CD4-positive, alpha-beta T cell (primary cell): Measurements from ENCODE around the gene RASL10A. TPM values are rescaled to one million over a fixed set of nuclear protein-coding genes. Genes with fewer than 3 reads are reported as not detected.

Source experiments
- ATAC-seq: fragments of 200-7000 bp; cut with Tn5 transposase; one replicate; pipeline ENCODE4 v1.10.0; 2022; ENCODE audit warnings: mild to moderate bottlenecking; ENCODE audit not compliant: poor library complexity
- CTCF ChIA-PET: fragments of 350-600 bp; sonication (Branson Sonifier 250); formaldehyde crosslinking; loops from one replicate; lab custom pipeline; 2021; ENCODE audit warnings: antibody characterized with exemption, inconsistent platforms; lab: Charles Lee
- POLR2A ChIA-PET: fragments of 350-600 bp; sonication (Branson Sonifier 250); formaldehyde crosslinking; loops from one replicate; lab custom pipeline; 2021; ENCODE audit warnings: antibody characterized with exemption, inconsistent platforms; lab: Charles Lee
- DNase-seq, 14 experiments: peaks; one replicate each; pipeline ENCODE4 v3.0.0-alpha.2; 2013 to 2020; ENCODE audit warnings: mixed read lengths in 2 of 14
- H3K27ac ChIP-seq, 2 donors: one replicate each; pipeline versions ENCODE4 v1.5.1 to v1.7.0; 2013; ENCODE audit warnings: low read length in 2 of 2, low read depth in 1 of 2, mild to moderate bottlenecking in 1 of 2
- H3K27me3 ChIP-seq, 2 experiments: 1 replicate in 1 of 2; 2 replicates in 1 of 2; pipeline versions ENCODE4 v1.6.1 to v1.7.0; 2013; ENCODE audit warnings: low read length in 2 of 2, control low read depth in 1 of 2, mild to moderate bottlenecking in 1 of 2, moderate library complexity in 1 of 2; ENCODE audit not compliant: insufficient read depth in 2 of 2, control insufficient read depth in 1 of 2
- H3K36me3 ChIP-seq: one replicate; pipeline ENCODE4 v1.6.1; 2013; ENCODE audit warnings: low read length, control low read depth; ENCODE audit not compliant: insufficient read depth
- H3K4me1 ChIP-seq: one replicate; pipeline ENCODE4 v1.6.1; 2013; ENCODE audit warnings: low read length, control low read depth; ENCODE audit not compliant: insufficient read depth
- H3K4me3 ChIP-seq: one replicate; pipeline ENCODE4 v1.5.1; 2013; ENCODE audit warnings: mild to moderate bottlenecking, low read length, moderate library complexity
- H3K9me3 ChIP-seq, 2 experiments: 1 replicate in 1 of 2; 2 replicates in 1 of 2; pipeline versions ENCODE4 v1.6.1 to v1.7.0; 2013; ENCODE audit warnings: low read length in 2 of 2, mild to moderate bottlenecking in 2 of 2, control low read depth in 1 of 2, moderate library complexity in 1 of 2; ENCODE audit not compliant: control insufficient read depth in 1 of 2, insufficient read depth in 1 of 2
- H3K27ac Mint-ChIP-seq: one replicate; pipeline ENCODE4 v1.8.0; 2020; ENCODE audit warnings: mixed read lengths
- H3K27me3 Mint-ChIP-seq: one replicate; pipeline ENCODE4 v1.8.0; 2021; ENCODE audit warnings: mixed read lengths
- H3K36me3 Mint-ChIP-seq: one replicate; pipeline ENCODE4 v1.8.0; 2021; ENCODE audit warnings: low read depth, mixed read lengths
- H3K4me1 Mint-ChIP-seq: one replicate; pipeline ENCODE4 v1.8.0; 2021; ENCODE audit warnings: low read depth, mixed read lengths
- H3K4me3 Mint-ChIP-seq: one replicate; pipeline ENCODE4 v1.8.0; 2020; ENCODE audit warnings: mild to moderate bottlenecking, mixed read lengths
- H3K9me3 Mint-ChIP-seq: one replicate; pipeline ENCODE4 v1.8.0; 2020; ENCODE audit warnings: mixed read lengths
- intact Hi-C, 2 experiments: fragments of 100-400 bp; cut with DNase I in 1 of 2; cut with micrococcal nuclease in 1 of 2; formaldehyde crosslinking; loops; one replicate each; pipeline versions ENCODE4 v1.15.1 to v1.9.0; 2023 to 2025; cut with DNase I, micrococcal nuclease
- total RNA-seq, 174 experiments: library from RNA in 2 of 174; stranded (reverse) in 2 of 174; gene quantifications; one replicate each; pipeline ENCODE4 v1.2.3 and lab custom pipeline; 2021 to 2026
- TF ChIP-seq, protein P1 (sequence below): fragments of 200-600 bp; IDR thresholded peaks from one replicate; pipeline ENCODE4 v1.8.0; 2022; ENCODE audit warnings: antibody characterized with exemption, mild to moderate bottlenecking

The RASL10A gene
- total RNA-seq, 2 experiments from 2014 or later: 0.30 to 0.36 TPM

DNA sequence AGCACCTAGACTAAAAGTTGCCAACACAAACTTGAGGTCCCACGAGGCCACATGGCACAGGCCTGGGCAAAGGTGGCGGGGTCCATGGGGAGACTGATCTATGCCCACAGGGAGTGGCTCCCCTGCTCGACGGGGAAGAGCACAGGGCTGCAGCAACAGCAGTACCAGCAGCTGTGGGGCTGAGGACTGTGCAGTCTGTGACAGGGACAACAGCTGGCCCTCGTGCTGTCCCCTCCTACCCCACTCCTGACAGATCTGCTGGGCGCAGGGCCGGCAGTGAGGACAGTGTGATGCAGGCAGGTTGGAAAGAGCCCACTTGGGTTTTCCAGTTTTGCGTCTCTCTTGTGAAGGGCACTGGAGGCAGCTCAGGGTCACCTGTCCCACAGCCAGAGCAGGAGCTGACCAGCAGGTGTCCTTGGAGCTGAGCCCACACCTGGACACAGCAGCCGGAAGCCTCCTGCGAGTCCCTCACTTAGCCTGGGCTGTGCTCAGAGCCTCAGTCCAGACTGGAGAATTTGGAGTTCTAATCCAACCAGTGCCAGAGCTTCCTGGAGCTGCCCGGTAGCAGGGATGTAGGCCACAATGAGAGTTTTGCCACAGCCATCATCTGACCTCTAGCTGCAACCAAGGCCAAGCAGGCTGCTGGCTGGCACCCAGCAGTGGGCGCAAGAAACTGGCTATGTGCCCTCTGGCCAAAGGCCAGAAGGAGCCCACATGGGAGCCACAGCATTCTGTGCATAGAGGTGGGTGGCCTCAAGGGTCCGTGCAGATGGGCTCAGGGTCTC is 12.6 kb downstream of the RASL10A start:
- Mint-ChIP-seq H3K4me1 (peaks cover 12% of the 10 kb centered on the region), H3K9me3 (no peaks in the 10 kb centered on the region), H3K27me3 (peaks cover 16% of the 10 kb centered on the region), H3K4me3 (no peak overlapping the region), H3K27ac (no peak overlapping the region), H3K36me3 (peaks cover 40% of the 10 kb centered on the region)
- DNase-seq (no peak), ATAC-seq (no peak)
- Histone ChIP-seq H3K4me3 (no peak overlapping the region), H3K27ac (no peak overlapping the region), H3K9me3 (no peaks in the 10 kb centered on the region), H3K36me3 (peaks cover 28% of the 10 kb centered on the region), H3K27me3 (peaks cover 8 to 15% of the 10 kb centered on the region in 2 experiments), H3K4me1 (peaks cover 21% of the 10 kb centered on the region)
- intact Hi-C loops: no loop called here
- ChIA-PET CTCF (no interaction called here), POLR2A (no interaction called here)
- TF ChIP-seq, protein P1, sequence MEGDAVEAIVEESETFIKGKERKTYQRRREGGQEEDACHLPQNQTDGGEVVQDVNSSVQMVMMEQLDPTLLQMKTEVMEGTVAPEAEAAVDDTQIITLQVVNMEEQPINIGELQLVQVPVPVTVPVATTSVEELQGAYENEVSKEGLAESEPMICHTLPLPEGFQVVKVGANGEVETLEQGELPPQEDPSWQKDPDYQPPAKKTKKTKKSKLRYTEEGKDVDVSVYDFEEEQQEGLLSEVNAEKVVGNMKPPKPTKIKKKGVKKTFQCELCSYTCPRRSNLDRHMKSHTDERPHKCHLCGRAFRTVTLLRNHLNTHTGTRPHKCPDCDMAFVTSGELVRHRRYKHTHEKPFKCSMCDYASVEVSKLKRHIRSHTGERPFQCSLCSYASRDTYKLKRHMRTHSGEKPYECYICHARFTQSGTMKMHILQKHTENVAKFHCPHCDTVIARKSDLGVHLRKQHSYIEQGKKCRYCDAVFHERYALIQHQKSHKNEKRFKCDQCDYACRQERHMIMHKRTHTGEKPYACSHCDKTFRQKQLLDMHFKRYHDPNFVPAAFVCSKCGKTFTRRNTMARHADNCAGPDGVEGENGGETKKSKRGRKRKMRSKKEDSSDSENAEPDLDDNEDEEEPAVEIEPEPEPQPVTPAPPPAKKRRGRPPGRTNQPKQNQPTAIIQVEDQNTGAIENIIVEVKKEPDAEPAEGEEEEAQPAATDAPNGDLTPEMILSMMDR: no peak

DNA sequence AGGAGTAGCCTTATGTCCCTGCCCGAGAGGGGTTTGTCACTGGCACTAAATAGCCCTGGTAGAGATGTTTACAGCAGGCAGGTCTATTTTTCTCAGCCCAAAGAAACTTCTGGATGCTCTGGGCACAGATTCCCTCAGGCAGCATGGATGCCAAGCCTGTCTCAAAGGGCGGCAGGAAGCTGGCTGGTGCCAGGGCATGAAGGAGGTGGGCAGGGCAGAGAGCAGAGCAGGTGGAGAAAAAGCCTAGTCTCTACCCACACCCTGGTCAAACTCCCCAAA is 13.2 kb downstream of the RASL10A start:
- Histone ChIP-seq H3K9me3 (no peaks in the 10 kb centered on the region), H3K4me3 (no peak overlapping the region), H3K27me3 (peaks cover 8 to 15% of the 10 kb centered on the region in 2 experiments), H3K36me3 (peaks cover 33% of the 10 kb centered on the region), H3K4me1 (peaks cover 16% of the 10 kb centered on the region), H3K27ac (no peak overlapping the region)
- H3K27me3 Mint-ChIP-seq: peaks cover 16% of the 10 kb centered on the region
- ATAC-seq (no peak), DNase-seq (no peak)
- H3K4me1 Mint-ChIP-seq: peaks cover 9% of the 10 kb centered on the region
- H3K4me3 Mint-ChIP-seq: no peak overlapping the region
- CTCF ChIA-PET: no interaction called here
- H3K27ac Mint-ChIP-seq: no peak overlapping the region
- intact Hi-C loops: no loop called here
- POLR2A ChIA-PET: no interaction called here
- TF ChIP-seq, protein P1: no peak
- peaks cover 46% of the 10 kb centered on the region for H3K36me3 Mint-ChIP-seq
- no peaks in the 10 kb centered on the region for H3K9me3 Mint-ChIP-seq

DNA sequence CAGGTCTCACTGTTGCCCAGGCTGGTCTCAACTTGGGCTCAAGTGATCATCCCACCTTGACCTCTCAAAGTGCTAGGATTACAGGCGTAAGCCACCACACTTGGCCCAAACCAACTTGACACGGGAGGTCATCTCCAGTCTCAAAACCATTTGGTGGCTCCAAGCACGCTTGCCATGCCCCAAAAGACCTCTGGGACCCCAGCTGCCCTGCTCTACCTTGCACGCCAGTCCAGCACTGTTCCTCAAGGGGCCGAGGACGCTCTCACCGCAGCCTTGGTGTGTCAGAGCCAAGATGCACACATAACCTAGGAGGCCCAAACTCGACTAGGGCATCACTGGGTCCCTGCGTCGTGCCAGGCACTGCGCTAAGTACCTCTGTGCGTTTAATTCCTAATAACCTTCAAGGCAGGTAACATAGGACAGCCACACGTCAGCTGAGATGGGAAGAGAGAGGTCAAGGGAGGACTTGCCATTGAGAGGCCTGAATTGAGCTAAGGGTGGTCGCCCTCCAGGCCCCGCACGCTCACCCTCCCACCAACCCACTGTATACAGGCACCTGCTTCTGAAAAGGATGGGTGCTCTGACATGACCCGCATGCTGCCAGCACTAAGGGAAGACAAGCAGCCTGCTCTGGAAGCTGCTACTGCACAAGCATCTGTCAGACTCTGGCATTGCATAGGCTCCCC is 13.6 kb downstream of the RASL10A start:
- Histone ChIP-seq H3K9me3 (no peaks in the 10 kb centered on the region), H3K27ac (no peak overlapping the region), H3K4me1 (peaks cover 12% of the 10 kb centered on the region), H3K27me3 (peaks cover 8 to 15% of the 10 kb centered on the region in 2 experiments), H3K4me3 (no peak overlapping the region), H3K36me3 (peaks cover 38% of the 10 kb centered on the region)
- CTCF ChIA-PET: no interaction called here
- Mint-ChIP-seq H3K27me3 (peaks cover 16% of the 10 kb centered on the region), H3K36me3 (peaks cover 50% of the 10 kb centered on the region), H3K9me3 (no peaks in the 10 kb centered on the region), H3K4me1 (peaks cover 8% of the 10 kb centered on the region), H3K4me3 (no peak overlapping the region), H3K27ac (no peak overlapping the region)
- intact Hi-C loops: no loop called here
- POLR2A ChIA-PET: no interaction called here
- TF ChIP-seq, protein P1: no peak
- DNase-seq (no peak), ATAC-seq (no peak)
